ENCODE results near the gene LGR6. TPM values are rescaled to one million over a fixed set of nuclear protein-coding genes. Genes with fewer than 3 reads are reported as not detected.

LGR6 gene
- total RNA-seq, 1 experiment from 2014 or later = 0.26 TPM

DNA sequence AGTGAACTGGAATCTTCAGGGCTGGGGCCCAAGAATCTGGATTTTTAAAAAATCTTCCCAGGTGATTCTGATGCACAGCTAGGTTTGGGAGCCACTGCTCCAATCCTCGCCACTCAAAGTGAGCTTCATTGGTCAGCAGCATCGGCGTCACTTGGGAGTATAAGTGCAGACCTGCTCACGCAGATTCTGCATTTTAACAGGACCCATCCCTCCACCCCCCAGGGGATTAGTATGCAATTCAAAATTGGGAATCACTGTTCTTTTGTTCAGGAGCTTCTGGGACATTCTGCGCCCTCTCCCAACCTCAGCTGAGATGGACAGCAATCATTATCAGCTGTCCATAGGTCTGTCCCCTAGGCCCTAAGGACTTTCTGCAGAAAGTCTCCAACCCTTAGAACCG, 53.5 kb downstream of the LGR6 start:
- H4K20me1 ChIP-seq (ENCODE audit: low read length) = no peaks in the 10 kb centered on the region
- H3K79me2 ChIP-seq (ENCODE audit: low read length) = no peaks in the 10 kb centered on the region
- H3K4me3 ChIP-seq (ENCODE audit: low read length) = no peak overlapping the region
- ChIA-PET CTCF (no interaction called here), POLR2A (ENCODE audit: unreplicated experiment) (no interaction called here)
- TF ChIP-seq EZH2 (IDR thresholded peaks at IDR 0.05; ENCODE audit: low read length, unreplicated experiment) (no peak), EZH2phosphoT487 (IDR thresholded peaks at IDR 0.05; ENCODE audit: borderline replicate concordance, low read length) (no peak)
- TF ChIP-seq, protein P1, sequence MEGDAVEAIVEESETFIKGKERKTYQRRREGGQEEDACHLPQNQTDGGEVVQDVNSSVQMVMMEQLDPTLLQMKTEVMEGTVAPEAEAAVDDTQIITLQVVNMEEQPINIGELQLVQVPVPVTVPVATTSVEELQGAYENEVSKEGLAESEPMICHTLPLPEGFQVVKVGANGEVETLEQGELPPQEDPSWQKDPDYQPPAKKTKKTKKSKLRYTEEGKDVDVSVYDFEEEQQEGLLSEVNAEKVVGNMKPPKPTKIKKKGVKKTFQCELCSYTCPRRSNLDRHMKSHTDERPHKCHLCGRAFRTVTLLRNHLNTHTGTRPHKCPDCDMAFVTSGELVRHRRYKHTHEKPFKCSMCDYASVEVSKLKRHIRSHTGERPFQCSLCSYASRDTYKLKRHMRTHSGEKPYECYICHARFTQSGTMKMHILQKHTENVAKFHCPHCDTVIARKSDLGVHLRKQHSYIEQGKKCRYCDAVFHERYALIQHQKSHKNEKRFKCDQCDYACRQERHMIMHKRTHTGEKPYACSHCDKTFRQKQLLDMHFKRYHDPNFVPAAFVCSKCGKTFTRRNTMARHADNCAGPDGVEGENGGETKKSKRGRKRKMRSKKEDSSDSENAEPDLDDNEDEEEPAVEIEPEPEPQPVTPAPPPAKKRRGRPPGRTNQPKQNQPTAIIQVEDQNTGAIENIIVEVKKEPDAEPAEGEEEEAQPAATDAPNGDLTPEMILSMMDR (conservative IDR thresholded peaks at IDR 0.05; ENCODE audit: low read depth, low read length) = no peak
- no peaks in the 10 kb centered on the region for H3F3A ChIP-seq (ENCODE audit: low read length, unreplicated experiment)
- H3K27ac ChIP-seq (ENCODE audit: low read length) = no peak overlapping the region
- H3K9ac ChIP-seq (ENCODE audit: low read length) = no peak overlapping the region
- BruUV-seq (replicated peaks) = no TSS peak
- H2AFZ ChIP-seq (ENCODE audit: low read length) = no peak overlapping the region
- intact Hi-C loops (cut with micrococcal nuclease) = no loop called here
- no peaks in the 10 kb centered on the region for H3K27me3 ChIP-seq (ENCODE audit: low read length)
- H3K9me2 ChIP-seq (replicated peaks; ENCODE audit: low read length) = no peaks in the 10 kb centered on the region
- H3K4me1 ChIP-seq (ENCODE audit: insufficient read depth, low read length) = peaks cover under 1% of the 10 kb centered on the region; the same call in 1 of the 2 replicates
- ATAC-seq = no peak
- no peak overlapping the region for H3K4me2 ChIP-seq (ENCODE audit: low read length)
- H3K36me3 ChIP-seq (ENCODE audit: low read depth, low read length) = no peaks in the 10 kb centered on the region
- DNase-seq = no peak
- H3K9me3 ChIP-seq (ENCODE audit: low read length) = no peaks in the 10 kb centered on the region

DNA sequence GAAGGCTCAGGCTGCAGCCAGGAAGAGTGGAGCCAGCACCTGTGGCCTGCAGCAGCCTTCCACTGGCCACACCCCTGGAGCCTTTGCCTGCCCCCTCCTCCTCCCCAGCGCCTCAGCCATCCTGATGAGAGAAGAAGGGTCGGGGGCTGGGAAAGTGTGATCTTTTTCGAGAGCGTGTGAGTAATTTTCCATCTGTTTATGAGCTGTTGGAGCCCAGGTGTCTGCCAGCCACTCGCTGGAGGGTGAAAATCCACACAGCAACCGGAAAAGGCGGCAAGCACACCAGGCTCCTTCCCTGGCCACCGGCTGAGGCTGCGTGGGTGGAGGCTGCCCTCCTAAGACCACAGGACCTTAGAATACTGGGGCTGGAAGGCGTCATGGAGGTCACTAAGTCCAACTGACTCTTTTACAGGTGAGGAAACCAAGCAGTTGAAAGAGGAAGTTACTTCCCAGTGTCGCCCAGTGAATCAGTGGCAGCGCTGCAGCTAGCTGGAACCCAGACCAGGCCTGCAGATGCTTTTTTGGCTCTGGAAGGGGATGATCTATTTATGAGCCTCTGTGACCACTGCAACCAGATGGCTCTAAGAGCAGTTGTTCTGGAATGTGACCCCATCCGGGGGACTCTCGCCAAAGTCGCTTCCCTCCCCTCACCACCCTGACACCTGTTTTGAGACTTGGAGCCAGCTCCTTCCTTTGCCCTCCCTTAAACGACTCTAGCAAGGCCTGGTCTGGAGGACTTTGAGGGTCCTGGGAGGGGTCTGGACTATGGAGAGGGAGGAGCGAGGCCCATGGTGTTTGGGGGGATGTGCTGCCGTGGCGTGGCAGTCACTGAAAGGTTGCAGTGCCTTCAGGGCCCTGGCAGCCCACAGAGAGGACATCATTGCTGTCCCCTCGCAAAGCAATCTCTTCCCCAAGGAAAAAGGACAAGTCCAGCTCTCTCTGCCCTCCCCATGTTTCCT, 54.5 kb downstream of the LGR6 start:
- ATAC-seq = no peak
- BruUV-seq (replicated peaks) = no TSS peak

DNA sequence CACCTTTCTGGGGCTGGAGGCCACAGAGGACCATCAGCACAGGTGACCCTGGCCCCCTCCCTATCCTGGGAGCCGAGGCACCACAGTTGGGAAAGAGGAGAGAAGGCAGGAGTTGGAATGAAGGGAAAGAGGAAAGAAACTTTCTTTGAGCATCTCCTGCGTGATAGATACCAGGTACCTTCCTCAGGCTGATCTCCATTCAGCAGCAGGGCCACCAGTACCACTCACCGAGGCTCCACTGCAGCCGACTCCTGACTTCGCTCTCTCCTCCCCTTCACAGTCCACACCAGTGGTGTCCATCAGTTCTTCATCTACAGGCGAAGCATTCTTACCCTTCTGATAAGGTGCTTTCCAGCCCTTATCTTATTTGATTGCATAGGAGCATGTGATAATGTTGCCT, 55.3 kb downstream of the LGR6 start:
- Histone ChIP-seq H3K4me2 (ENCODE audit: low read length) (no peak overlapping the region), H3F3A (ENCODE audit: low read length, unreplicated experiment) (no peaks in the 10 kb centered on the region), H3K9me2 (replicated peaks; ENCODE audit: low read length) (no peaks in the 10 kb centered on the region), H3K4me1 (ENCODE audit: insufficient read depth, low read length) (no peaks in the 10 kb centered on the region), H3K9ac (ENCODE audit: low read length) (no peak overlapping the region), H3K27me3 (ENCODE audit: low read length) (no peaks in the 10 kb centered on the region), H3K9me3 (ENCODE audit: low read length) (no peaks in the 10 kb centered on the region), H3K79me2 (ENCODE audit: low read length) (no peaks in the 10 kb centered on the region), H2AFZ (ENCODE audit: low read length) (no peak overlapping the region), H3K27ac (ENCODE audit: low read length) (no peak overlapping the region), H3K4me3 (ENCODE audit: low read length) (no peak overlapping the region), H3K36me3 (ENCODE audit: low read depth, low read length) (no peaks in the 10 kb centered on the region), H4K20me1 (ENCODE audit: low read length) (no peaks in the 10 kb centered on the region)
- intact Hi-C loops (cut with micrococcal nuclease) = no loop called here
- BruUV-seq (replicated peaks) = no TSS peak
- CTCF ChIA-PET = no interaction called here
- DNase-seq (no peak), ATAC-seq (no peak)
- no peak for TF ChIP-seq EZH2 (IDR thresholded peaks at IDR 0.05; ENCODE audit: low read length, unreplicated experiment)
- TF ChIP-seq, protein P1 (conservative IDR thresholded peaks at IDR 0.05; ENCODE audit: low read depth, low read length) = no peak
- no peak for TF ChIP-seq EZH2phosphoT487 (IDR thresholded peaks at IDR 0.05; ENCODE audit: borderline replicate concordance, low read length)
- POLR2A ChIA-PET (ENCODE audit: unreplicated experiment) = no interaction called here

More for the DNA sequence above, 54.5 kb downstream of the LGR6 start:
- Histone ChIP-seq H3K27me3 (ENCODE audit: low read length) (no peaks in the 10 kb centered on the region), H3K4me2 (ENCODE audit: low read length) (no peak overlapping the region), H3K9me3 (ENCODE audit: low read length) (no peaks in the 10 kb centered on the region), H3F3A (ENCODE audit: low read length, unreplicated experiment) (no peaks in the 10 kb centered on the region), H3K79me2 (ENCODE audit: low read length) (no peaks in the 10 kb centered on the region), H4K20me1 (ENCODE audit: low read length) (no peaks in the 10 kb centered on the region), H3K9ac (ENCODE audit: low read length) (no peak overlapping the region), H3K4me1 (ENCODE audit: insufficient read depth, low read length) (no peaks in the 10 kb centered on the region), H3K27ac (ENCODE audit: low read length) (no peak overlapping the region), H3K36me3 (ENCODE audit: low read depth, low read length) (no peaks in the 10 kb centered on the region), H2AFZ (ENCODE audit: low read length) (no peak overlapping the region), H3K9me2 (replicated peaks; ENCODE audit: low read length) (no peaks in the 10 kb centered on the region), H3K4me3 (ENCODE audit: low read length) (no peak overlapping the region)
- TF ChIP-seq EZH2phosphoT487 (IDR thresholded peaks at IDR 0.05; ENCODE audit: borderline replicate concordance, low read length) = no peak
- TF ChIP-seq EZH2 (IDR thresholded peaks at IDR 0.05; ENCODE audit: low read length, unreplicated experiment) = no peak
- POLR2A ChIA-PET (ENCODE audit: unreplicated experiment) = no interaction called here
- CTCF ChIA-PET = no interaction called here
- no peak for DNase-seq
- intact Hi-C loops (cut with micrococcal nuclease) = no loop called here

Data from PC-3 (cell line).